SK-N-SH (cell line): ENCODE data around the gene BMPR1B. TPM values are rescaled to one million over a fixed set of nuclear protein-coding genes. Genes with fewer than 3 reads are reported as not detected.

ENCODE experiments used
- CTCF ChIA-PET: fragments of 300-600, 350-600 bp; formaldehyde crosslinking; extraction: SDS; loops from one replicate; lab custom pipeline; 2021; lab: Yijun Ruan, JAX
- POLR2A ChIA-PET: fragments of 350-600 bp; sonication (Branson Sonifier 250); formaldehyde crosslinking; extraction: SDS; loops from one replicate; lab custom pipeline; 2020; ENCODE audit warnings: antibody characterized with exemption, inconsistent platforms; lab: Yijun Ruan, JAX
- DNase-seq: peaks from one replicate; pipeline ENCODE4 v3.0.0; 2012
- H2AFZ ChIP-seq: fragments of 200-600 bp; sonication (generic); 2 replicates; pipeline ENCODE4 v1.8.1; 2016; ENCODE audit warnings: antibody characterized with exemption, mild to moderate bottlenecking, low read depth
- H3F3A ChIP-seq: fragments of 200-600 bp; sonication (generic); replicated peaks from 2 replicates; pipeline ENCODE3; 2016; ENCODE audit warnings: antibody characterized with exemption, mild to moderate bottlenecking; ENCODE audit not compliant: insufficient read depth
- H3K27ac ChIP-seq, 2 experiments: fragments of 200-500 bp in 1 of 2; fragments of 200-600 bp in 1 of 2; sonication (Bioruptor generic) in 1 of 2; sonication (generic), shearing (Covaris generic) in 1 of 2; 2 replicates each; pipeline versions ENCODE4 v1.5.1 to v1.6.1; 2014 to 2016; ENCODE audit warnings: low read depth in 2 of 2, inconsistent platforms in 1 of 2, low read length in 1 of 2, mild to moderate bottlenecking in 1 of 2, mixed read lengths in 1 of 2
- H3K27me3 ChIP-seq: fragments of 200-600 bp; sonication (generic), shearing (Covaris generic); 2 replicates; pipeline ENCODE4 v1.6.1; 2016; ENCODE audit warnings: mixed run types; ENCODE audit not compliant: insufficient read depth
- H3K36me3 ChIP-seq, 2 experiments: fragments of 200-500 bp in 1 of 2; fragments of 200-600 bp in 1 of 2; sonication (Bioruptor generic) in 1 of 2; sonication (generic) in 1 of 2; replicated peaks in 1 of 2; 2 replicates each; pipeline versions ENCODE3 to v1.5.1; 2014 to 2016; ENCODE audit warnings: low read length in 1 of 2, mild to moderate bottlenecking in 1 of 2; ENCODE audit not compliant: insufficient read depth in 2 of 2, control insufficient read depth in 1 of 2
- H3K4me1 ChIP-seq, 2 experiments: fragments of 200-500 bp in 1 of 2; fragments of 200-600 bp in 1 of 2; sonication (Bioruptor generic) in 1 of 2; sonication (generic), shearing (Covaris generic) in 1 of 2; 2 replicates each; pipeline versions ENCODE4 v1.5.1 to v1.6.1; 2014 to 2016; ENCODE audit warnings: low read depth in 1 of 2, low read length in 1 of 2, mixed run types in 1 of 2; ENCODE audit not compliant: insufficient read depth in 2 of 2, control insufficient read depth in 1 of 2
- H3K4me2 ChIP-seq: fragments of 200-600 bp; sonication (generic), shearing (Covaris generic); 2 replicates; pipeline ENCODE4 v1.6.1; 2017; ENCODE audit warnings: mixed run types
- H3K4me3 ChIP-seq, 2 experiments: fragments of 200-500 bp in 1 of 2; fragments of 200-600 bp in 1 of 2; sonication (Bioruptor generic) in 1 of 2; sonication (generic), shearing (Covaris generic) in 1 of 2; 2 replicates each; pipeline versions ENCODE4 v1.5.1 to v1.8.1; 2014 to 2016; ENCODE audit warnings: low read depth in 2 of 2, inconsistent platforms in 1 of 2, low read length in 1 of 2, mild to moderate bottlenecking in 1 of 2, mixed read lengths in 1 of 2, moderate library complexity in 1 of 2
- H3K79me2 ChIP-seq: fragments of 200-600 bp; sonication (generic); 2 replicates; pipeline ENCODE4 v1.8.1; 2017; ENCODE audit warnings: mild to moderate bottlenecking; ENCODE audit not compliant: insufficient read depth
- H3K9ac ChIP-seq: fragments of 200-600 bp; sonication (generic); 2 replicates; pipeline ENCODE4 v1.6.1; 2017; ENCODE audit warnings: mixed run types
- H3K9me2 ChIP-seq: fragments of 200-600 bp; sonication (generic); 2 replicates; pipeline ENCODE4 v1.6.1; 2017; ENCODE audit warnings: mixed run types
- H3K9me3 ChIP-seq: fragments of 200-600 bp; sonication (generic); 2 replicates; pipeline ENCODE4 v1.6.1; 2017; ENCODE audit warnings: mixed run types, mild to moderate bottlenecking, moderate library complexity
- H4K20me1 ChIP-seq: fragments of 200-600 bp; sonication (generic); 2 replicates; pipeline ENCODE4 v1.6.1; 2017; ENCODE audit warnings: mild to moderate bottlenecking, mixed run types; ENCODE audit not compliant: insufficient read depth
- CHD2 ChIP-seq: fragments of 150-350 bp; IDR thresholded peaks from 2 replicates; pipeline ENCODE4 v1.6.1; 2018; ENCODE audit warnings: low read length; ENCODE audit not compliant: partially characterized antibody
- ELF1 ChIP-seq: IDR thresholded peaks from 2 replicates; pipeline ENCODE4 v1.4.0; 2012
- GABPA ChIP-seq: IDR thresholded peaks from 2 replicates; pipeline ENCODE4 v1.4.0; 2012; ENCODE audit warnings: low read depth, mild to moderate bottlenecking
- JUND ChIP-seq: IDR thresholded peaks from 2 replicates; pipeline ENCODE4 v1.4.0; 2012
- MAX ChIP-seq: IDR thresholded peaks from 2 replicates; pipeline ENCODE4 v1.4.0; 2012; ENCODE audit warnings: low read depth
- MEF2A ChIP-seq: IDR thresholded peaks from 2 replicates; pipeline ENCODE4 v1.4.0; 2012; ENCODE audit warnings: low read depth, borderline replicate concordance
- MXI1 ChIP-seq: IDR thresholded peaks from 2 replicates; pipeline ENCODE4 v1.6.1; 2012; ENCODE audit warnings: mild to moderate bottlenecking, low read depth, low read length, improper control_type of control experiment
- RAD21 ChIP-seq: IDR thresholded peaks from 2 replicates; pipeline ENCODE4 v1.6.1; 2012; ENCODE audit warnings: mild to moderate bottlenecking, low read length
- SIN3A ChIP-seq: IDR thresholded peaks from 2 replicates; pipeline ENCODE4 v1.6.1; 2012; ENCODE audit warnings: low read depth, mild to moderate bottlenecking, low read length, moderate library complexity, borderline replicate concordance
- SMC3 ChIP-seq: IDR thresholded peaks from 2 replicates; pipeline ENCODE4 v1.6.1; 2012; ENCODE audit warnings: low read depth, low read length, improper control_type of control experiment
- TCF12 ChIP-seq: IDR thresholded peaks from 2 replicates; pipeline ENCODE4 v1.4.0; 2012
- TEAD4 ChIP-seq: IDR thresholded peaks from 2 replicates; pipeline ENCODE4 v1.4.0; 2012; ENCODE audit warnings: mild to moderate bottlenecking, borderline replicate concordance; ENCODE audit not compliant: insufficient read depth
- USF2 ChIP-seq: fragments of 150-350 bp; IDR thresholded peaks from 2 replicates; pipeline ENCODE4 v1.6.1; 2017; ENCODE audit warnings: antibody characterized with exemption, low read length, low read depth, borderline replicate concordance
- WGBS: methylation state at CpG from one replicate; pipeline ENCODE4 v1.1.6; 2017; ENCODE audit warnings: low lambda C conversion rate; 5-methylcytosine and 5-hydroxymethylcytosine counted together
- polyA plus RNA-seq, 3 experiments: library from polyadenylated mRNA; depleted of rRNA; stranded (reverse); fragments of >200 nt; gene quantifications; 2 replicates each; pipeline ENCODE4 v1.2.3, GENCODE V29; 2012
- TF ChIP-seq, protein P1 (sequence below): IDR thresholded peaks from 2 replicates; pipeline ENCODE4 v1.4.0; 2012; ENCODE audit warnings: low read depth, borderline replicate concordance

The BMPR1B gene
- polyA plus RNA-seq, 1 of the 3 experiments (the other 2 are of a cell fraction): 0.16 TPM

DNA sequence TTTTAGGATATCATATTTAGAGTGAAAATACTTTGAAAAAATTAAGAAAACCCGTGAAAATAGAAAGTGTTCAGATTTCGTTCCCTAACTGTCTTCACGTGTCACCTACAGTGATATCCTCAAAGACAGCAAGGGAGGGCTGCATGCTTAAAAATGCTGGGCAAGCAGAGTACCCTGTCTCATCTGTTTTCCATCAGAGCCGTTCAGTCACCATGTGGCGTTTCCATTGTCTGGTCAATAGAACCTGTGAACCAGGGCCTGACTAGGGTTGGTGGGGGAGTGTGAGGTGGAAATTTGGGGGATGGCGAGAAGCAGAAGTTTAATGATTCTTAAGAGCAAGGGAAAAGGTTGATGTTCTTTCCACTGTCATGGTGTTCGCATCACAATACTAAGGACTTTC is 173.9 kb downstream of the BMPR1B start:
- H3K4me1 ChIP-seq: peaks cover 11 to 12% of the 10 kb centered on the region in 2 experiments; a peak in 2 of 4 replicates
- H3F3A ChIP-seq: peaks cover 12% of the 10 kb centered on the region
- H3K9me2 ChIP-seq: no peaks in the 10 kb centered on the region
- WGBS: 78% methylated on average over 7 of the region's 7 CpGs
- H3K79me2 ChIP-seq: no peaks in the 10 kb centered on the region
- H3K36me3 ChIP-seq: no peaks in the 10 kb centered on the region
- H3K4me3 ChIP-seq: no peak overlapping the region
- H4K20me1 ChIP-seq: no peaks in the 10 kb centered on the region
- POLR2A ChIA-PET: no interaction called here
- no peak overlapping the region for H2AFZ ChIP-seq
- H3K9ac ChIP-seq: no peak overlapping the region
- TF ChIP-seq MXI1 (peak; percentile 27; the same call in 1 of the 2 replicates), SIN3A (no peak)
- TF ChIP-seq, all 33 proteins: peak for 1
- DNase-seq: peak; percentile 29
- CTCF ChIA-PET: no interaction called here
- peak overlapping the region in 1 of 2 experiments; percentile 43; a peak in 1 of 4 replicates for H3K27ac ChIP-seq
- no peaks in the 10 kb centered on the region for H3K9me3 ChIP-seq
- no peak overlapping the region for H3K4me2 ChIP-seq
- H3K27me3 ChIP-seq: no peaks in the 10 kb centered on the region

DNA sequence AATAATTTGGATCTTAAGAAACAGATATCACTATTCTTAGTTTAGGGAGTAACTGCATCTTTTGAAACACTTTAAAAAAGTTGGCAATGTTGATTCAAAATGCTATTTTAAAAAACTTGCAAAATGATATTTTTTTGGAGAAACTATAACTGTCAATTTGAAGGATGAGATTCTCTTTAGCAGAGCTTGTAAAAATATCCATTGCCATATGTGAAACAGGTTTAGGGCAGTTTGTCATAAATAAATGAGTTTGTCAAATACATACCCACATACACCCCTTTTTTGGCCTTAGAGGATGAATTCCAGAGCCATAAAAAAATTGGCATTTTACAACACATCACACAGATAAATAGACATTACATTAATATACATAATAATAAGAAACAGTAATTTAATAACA is 174.6 kb downstream of the BMPR1B start:
- H4K20me1 ChIP-seq: no peaks in the 10 kb centered on the region
- H3K4me2 ChIP-seq: no peak overlapping the region
- H3K9me3 ChIP-seq: no peaks in the 10 kb centered on the region
- DNase-seq: no peak
- H3K4me3 ChIP-seq: no peak overlapping the region
- H3K36me3 ChIP-seq: no peaks in the 10 kb centered on the region
- peaks cover 7% of the 10 kb centered on the region for H3F3A ChIP-seq
- TF ChIP-seq TCF12 (no peak), GABPA (no peak), MAX (no peak), SIN3A (no peak), JUND (no peak), ELF1 (no peak), USF2 (no peak)
- no peaks in the 10 kb centered on the region for H3K27me3 ChIP-seq
- CTCF ChIA-PET: no interaction called here
- no peak overlapping the region for H3K9ac ChIP-seq
- no peaks in the 10 kb centered on the region for H3K79me2 ChIP-seq
- no peak overlapping the region for H3K27ac ChIP-seq
- H3K9me2 ChIP-seq: no peaks in the 10 kb centered on the region
- H2AFZ ChIP-seq: no peak overlapping the region
- peaks cover 11 to 12% of the 10 kb centered on the region in 2 experiments; a peak in 2 of 4 replicates for H3K4me1 ChIP-seq
- POLR2A ChIA-PET: no interaction called here

- Histone ChIP-seq H3K9me3 (no peaks in the 10 kb centered on the region), H2AFZ (no peak overlapping the region), H3K36me3 (no peaks in the 10 kb centered on the region), H3K4me3 (no peak overlapping the region)
- CTCF ChIA-PET: no interaction called here
- TF ChIP-seq RAD21 (no peak), MAX (no peak), TEAD4 (no peak), SMC3 (no peak), MEF2A (no peak), CHD2 (no peak), GABPA (no peak), USF2 (no peak)
- TF ChIP-seq, protein P1, sequence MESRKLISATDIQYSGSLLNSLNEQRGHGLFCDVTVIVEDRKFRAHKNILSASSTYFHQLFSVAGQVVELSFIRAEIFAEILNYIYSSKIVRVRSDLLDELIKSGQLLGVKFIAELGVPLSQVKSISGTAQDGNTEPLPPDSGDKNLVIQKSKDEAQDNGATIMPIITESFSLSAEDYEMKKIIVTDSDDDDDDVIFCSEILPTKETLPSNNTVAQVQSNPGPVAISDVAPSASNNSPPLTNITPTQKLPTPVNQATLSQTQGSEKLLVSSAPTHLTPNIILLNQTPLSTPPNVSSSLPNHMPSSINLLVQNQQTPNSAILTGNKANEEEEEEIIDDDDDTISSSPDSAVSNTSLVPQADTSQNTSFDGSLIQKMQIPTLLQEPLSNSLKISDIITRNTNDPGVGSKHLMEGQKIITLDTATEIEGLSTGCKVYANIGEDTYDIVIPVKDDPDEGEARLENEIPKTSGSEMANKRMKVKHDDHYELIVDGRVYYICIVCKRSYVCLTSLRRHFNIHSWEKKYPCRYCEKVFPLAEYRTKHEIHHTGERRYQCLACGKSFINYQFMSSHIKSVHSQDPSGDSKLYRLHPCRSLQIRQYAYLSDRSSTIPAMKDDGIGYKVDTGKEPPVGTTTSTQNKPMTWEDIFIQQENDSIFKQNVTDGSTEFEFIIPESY: no peak
- TF ChIP-seq, all 33 proteins: peak for 0
- Histone ChIP-seq H3F3A (peaks cover 7% of the 10 kb centered on the region), H3K9me2 (no peaks in the 10 kb centered on the region), H3K4me1 (peaks cover 9 to 12% of the 10 kb centered on the region in 2 experiments; a peak in 2 of 4 replicates), H3K79me2 (no peaks in the 10 kb centered on the region), H3K4me2 (peak overlapping the region; percentile 32; the same call in 1 of the 2 replicates), H3K9ac (no peak overlapping the region), H4K20me1 (no peaks in the 10 kb centered on the region), H3K27me3 (no peaks in the 10 kb centered on the region), H3K27ac (peak overlapping the region in 1 of 2 experiments; percentile 58; a peak in 1 of 4 replicates)
- DNase-seq: no peak
- WGBS: 64% methylated on average over 4 of the region's 4 CpGs
- POLR2A ChIA-PET: no interaction called here
These were observed 176.0 kb downstream of the BMPR1B start for GRCh38 chr4:94933799-94934198.
